CD4-positive, alpha-beta T cell treated with Interleukin-2 at 100 ng/mL for 4 hours (primary cell): Measurements from ENCODE around the gene OR5C1.
"Not testable (repeated sequence)": the region's sequence is repeated elsewhere in the genome, so short reads cannot be mapped to it uniquely, and the experiment has no call there.

ENCODE experiments used
- DNase-seq: peaks from one replicate; pipeline ENCODE4 v3.0.0-alpha.2; 2020; ENCODE audit warnings: low spot score

Gene OR5C1

GRCh38 chr9:122812736-122813135 lies 24.0 kb downstream of the OR5C1 start:
- DNase-seq = no peak

DNA sequence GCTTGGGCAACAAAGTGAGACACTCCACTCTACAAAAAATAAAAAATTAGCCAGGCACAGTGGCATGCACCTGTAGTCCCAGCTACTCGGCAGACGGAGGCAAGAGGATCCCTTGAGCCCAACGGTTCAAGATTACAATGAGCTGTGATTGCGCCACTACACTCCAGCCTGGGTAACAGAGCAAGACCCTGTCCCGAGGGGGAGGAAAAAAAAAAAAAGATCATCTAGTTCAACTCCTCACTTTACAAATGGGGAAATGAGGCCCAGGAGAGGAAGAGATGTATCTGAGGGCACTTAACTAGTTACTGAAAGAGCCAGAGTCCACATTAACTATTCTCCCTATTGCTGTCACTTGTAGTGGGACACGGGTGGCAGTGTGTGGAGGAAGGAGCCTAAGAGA lies 25.8 kb downstream of the OR5C1 start:
- no peak for DNase-seq

DNA sequence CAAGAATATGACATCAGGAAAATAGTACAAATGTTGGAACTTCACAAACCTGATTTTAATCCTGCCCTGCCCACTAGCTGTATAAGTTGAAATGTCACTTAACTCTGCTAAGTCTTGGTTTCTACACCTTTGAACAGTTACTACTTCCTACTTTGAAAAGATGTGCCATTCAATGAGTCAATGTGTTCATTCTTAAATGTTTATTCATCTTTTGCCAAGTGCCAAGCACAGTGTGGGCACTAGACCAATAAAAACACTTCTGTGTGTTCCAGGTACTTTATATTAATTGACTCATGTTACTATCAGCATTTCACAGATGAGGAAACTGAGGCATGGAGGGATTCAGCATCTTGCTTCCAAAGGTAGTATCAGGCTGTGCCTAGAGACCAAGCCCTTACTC lies 26.8 kb downstream of the OR5C1 start:
- no peak for DNase-seq

DNA sequence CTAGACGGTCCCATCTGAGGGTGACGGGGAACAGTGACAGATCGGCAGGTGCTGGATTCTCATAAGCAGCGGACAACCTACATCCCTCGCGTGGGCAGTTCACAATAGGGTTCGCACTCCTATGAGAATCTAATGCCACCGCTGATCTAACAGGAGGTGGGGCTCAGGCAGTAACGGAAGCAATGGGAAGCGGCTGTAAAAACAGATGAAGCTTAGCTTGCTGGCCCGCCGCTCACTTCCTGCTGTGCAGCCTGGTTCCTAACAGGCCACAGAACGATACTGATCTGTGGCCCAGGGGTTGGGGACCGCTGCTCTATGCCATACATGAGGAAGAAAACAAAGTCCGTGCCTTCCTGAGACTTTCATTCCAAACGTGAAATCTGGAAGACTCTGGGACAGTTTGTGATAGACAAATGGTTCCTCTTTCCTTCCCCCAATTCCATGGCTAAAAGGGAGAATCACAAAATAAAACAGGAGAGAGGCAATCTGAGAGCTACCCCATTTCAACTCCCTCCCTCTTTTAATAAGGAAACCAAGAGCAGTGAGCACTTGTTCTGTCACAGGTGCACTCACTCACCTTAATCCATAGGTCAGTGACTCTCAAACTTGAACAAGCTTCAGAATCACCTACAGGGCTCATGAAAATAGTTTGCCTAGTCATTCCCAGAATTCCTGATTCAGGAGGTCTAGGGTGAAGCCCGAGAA lies 27.6 kb downstream of the OR5C1 start:
- DNase-seq = peak; percentile 42

DNA sequence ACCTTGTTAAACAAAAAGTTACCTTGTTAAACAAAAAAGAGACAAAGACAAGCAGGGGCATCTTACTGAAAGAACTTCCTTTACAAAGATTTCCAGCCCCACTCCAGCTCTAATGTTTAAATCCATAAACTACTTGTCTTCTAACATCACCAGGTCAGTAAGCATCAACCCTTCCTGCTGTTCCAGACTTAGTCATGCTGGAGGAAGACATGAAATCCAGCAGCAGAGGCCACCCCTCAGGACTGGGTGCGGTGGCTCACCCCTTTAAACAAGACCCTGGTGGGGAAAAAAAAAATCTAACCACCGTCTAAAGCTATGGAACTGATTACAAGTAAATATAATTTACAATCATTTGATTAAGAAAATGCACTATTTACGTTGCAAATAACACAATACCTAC lies 30.6 kb downstream of the OR5C1 start:
- DNase-seq = no peak

DNA sequence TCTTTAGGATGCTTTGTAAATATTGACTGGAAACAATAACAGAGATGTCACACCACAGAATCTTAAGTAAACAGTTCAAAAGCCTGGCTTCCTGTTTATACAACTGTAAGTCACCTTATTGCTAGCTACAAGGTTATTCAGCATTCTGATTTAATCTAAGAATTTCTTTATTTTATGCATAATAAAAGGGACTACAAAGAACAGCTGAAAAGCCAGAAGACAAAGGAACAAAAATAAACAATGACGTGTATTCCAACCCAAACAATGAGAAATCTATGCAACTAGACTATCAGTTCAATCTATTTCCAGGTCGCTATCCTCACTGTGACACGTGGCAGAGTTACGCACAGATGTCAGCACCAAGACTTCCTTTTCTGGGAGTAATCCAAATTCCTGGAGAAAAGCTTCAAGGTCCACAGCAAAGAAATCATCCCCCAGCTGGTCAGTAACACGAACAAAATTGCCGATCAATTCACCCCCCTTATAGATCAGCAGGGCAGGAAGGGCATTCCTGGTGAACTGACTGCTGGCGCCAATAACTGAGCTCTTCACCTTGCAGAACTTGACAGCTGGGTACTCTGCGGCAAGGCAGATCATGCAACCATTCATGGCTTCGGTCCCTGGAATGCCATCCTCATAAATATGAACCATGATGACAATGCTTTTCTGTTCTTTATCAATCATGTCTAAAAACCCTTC lies 31.2 kb downstream of the OR5C1 start:
- DNase-seq = no peak

DNA sequence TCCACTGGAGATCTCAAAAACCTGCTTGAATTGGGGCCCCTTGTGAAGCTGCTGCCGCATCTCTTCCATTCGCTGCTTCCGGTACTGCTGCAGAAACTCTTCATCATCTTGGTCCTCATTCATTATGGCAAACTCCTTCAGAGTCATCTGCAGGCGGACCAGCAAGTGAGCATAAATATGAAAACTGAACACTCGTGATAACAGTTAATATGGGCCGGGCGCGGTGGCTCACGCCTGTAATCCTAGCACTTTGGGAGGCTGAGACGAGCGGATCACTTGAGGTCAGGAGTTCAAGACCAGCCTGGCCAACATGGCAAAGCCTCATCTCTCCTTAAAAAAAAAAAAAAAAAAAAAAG lies 31.7 kb downstream of the OR5C1 start:
- DNase-seq = no peak

DNA sequence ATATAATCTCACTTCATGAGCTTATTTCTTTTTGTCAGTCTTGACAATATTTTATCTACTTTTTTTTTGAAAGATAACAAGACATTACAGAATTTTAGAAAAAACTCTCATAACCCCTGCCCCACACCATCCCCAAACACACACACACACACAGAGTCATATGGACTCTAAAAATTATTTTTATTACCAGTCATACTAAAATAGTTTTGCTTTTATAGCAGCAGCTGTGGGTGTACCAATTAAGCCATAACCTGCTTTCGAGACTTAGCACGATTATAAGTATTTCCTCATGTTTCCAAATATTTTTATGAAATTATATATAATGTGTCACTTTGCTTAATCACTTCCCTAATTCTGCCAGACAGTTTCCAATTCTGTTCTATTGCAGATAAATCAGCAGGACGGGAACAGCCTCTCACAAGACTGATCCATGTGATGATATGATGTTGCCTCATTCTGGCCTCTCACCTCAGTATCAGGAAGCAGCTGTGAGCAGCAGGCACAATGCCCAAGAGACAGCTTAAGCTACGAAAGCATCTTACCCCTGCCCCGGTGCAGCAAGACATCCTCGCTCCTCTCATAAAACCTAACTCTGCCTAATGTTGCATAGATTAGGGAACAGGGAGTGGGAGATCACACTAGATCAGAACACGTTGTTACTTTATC lies 32.7 kb downstream of the OR5C1 start:
- no peak for DNase-seq

DNA sequence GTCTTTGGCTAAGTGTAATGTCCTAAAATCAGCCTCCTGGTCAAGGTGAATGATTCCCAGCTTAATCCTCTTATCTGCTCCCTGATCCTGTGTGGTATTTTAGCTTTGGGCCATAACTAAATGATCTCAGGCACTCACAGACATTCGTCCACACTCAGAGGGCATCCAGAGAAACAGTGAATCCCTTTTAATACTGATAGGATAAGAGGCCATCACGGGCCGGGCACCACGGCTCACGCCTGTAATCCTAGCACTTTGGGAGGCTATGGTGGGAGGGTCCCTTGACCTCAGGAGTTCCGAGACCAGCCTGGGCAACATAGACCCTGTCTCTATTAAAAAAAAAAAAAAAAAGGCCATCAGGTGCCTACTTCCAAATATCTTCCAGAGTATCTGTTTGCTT lies 33.3 kb downstream of the OR5C1 start:
- DNase-seq = no peak

GRCh38 chr9:122822938-122823337 lies 34.2 kb downstream of the OR5C1 start:
- DNase-seq = no peak

- no peak for DNase-seq
These were observed 39.0 kb downstream of the OR5C1 start for GRCh38 chr9:122827761-122828093.

GRCh38 chr9:122828965-122829284 lies 40.2 kb downstream of the OR5C1 start:
- DNase-seq = not testable (repeated sequence)

GRCh38 chr9:122832194-122832593 lies 43.5 kb downstream of the OR5C1 start:
- no peak for DNase-seq

GRCh38 chr9:122835313-122835731 lies 46.6 kb downstream of the OR5C1 start:
- no peak for DNase-seq

- no peak for DNase-seq
These were observed 48.6 kb downstream of the OR5C1 start for GRCh38 chr9:122837266-122837850.

DNA sequence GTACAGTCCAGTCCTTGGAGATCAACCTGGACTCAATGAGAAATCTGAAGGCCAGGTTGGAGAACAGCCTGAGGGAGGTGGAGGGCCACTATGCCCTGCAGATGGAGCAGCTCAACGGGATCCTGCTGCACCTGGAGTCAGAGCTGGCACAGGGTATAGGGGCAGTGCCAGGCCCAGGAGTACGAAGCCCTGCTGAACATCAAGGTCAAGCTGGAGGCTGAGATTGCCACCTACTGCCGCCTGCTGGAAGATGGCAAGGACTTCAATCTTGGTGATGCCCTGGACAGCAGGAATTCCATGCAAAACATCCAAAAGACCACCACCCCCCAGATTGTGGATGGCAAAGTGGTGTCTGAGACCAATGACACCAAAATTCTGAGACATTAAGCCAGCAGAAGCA lies 49.7 kb downstream of the OR5C1 start:
- DNase-seq = not testable (repeated sequence)
